Measurements from ENCODE around the gene RBX1.
"Not testable (repeated sequence)": the region's sequence is repeated elsewhere in the genome, so short reads cannot be mapped to it uniquely, and the experiment has no call there.

RBX1 gene

DNA sequence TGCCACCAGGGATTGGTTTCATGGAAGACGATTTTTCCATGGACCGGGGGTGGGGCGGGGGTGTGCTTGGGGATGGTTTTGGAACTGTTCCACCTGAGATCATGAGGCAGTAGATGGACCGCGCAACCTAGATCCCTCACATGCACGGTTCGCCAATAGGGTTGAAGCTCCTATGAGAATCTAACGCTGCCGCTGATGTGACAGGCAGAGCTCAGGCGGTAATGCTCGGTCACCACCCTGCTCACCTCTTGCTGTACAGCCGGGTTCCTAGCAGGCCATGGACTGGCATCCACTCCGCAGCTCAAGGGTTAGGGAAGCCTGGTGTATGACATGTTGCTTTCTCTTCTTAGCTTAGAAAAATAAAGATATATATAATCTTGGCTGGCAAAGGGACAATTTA, 22.0 kb downstream of the RBX1 start:
- no peak for DNase-seq

DNA sequence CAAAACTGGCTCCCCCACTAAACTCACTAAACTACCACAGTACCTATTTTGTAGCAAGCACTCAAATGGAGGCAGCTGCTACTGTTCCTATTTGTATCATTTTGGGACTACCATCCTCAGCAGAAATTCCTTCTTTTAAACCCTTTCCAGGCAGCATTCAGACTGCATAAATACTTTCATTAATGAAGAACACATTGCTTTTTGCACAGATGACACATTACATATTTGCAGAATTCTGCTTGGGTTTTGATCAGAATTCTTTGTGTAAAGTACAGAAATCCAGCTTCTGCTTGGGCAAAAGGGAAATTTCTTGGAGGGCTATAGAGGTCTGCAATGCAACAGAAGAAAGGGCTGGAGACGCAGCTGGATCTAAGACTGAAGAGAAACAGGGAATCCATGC, 24.2 kb downstream of the RBX1 start:
- DNase-seq: no peak

DNA sequence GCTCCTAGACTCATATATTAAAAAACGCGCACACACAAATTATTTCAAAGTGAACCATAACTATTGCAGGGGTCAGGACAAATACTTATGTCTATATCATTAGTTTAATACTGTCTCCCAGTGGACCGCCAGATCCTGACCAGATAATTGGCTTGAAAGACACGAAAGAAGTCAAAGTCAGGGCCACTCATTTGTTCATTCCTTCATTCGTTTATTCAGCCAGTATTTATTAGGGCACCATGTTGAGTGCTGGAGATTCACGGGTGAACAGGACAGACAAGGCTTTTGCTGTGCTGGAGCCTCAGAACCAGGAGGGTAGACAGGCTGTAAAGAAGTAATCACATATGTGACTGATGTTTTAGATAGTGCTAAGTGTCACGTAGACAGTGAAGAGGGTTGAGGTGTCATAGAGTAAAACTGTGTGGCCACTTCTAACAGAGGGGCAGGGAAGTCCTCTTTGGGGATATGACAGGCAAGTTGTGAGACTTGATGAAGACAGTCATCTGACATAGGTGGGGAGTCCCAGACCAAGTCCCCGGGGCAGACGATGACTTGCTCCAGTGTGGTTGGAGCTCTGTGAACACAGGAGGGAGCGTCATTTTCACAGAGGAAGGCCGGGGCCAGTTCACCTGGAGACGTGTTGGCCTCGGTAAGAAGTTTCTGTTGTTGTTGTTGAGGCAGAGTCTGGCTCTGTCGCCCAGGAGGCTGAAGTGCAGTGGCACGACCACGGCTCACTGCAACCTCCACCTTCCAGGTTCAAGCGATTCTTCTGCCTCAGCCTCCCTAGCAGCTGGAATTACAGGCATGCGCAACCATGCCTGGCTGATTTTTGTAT, 25.9 kb downstream of the RBX1 start:
- no peak for DNase-seq

- no peak for DNase-seq
Measured at GRCh38 chr22:40979198-40979597, 28.0 kb downstream of the RBX1 start.

DNA sequence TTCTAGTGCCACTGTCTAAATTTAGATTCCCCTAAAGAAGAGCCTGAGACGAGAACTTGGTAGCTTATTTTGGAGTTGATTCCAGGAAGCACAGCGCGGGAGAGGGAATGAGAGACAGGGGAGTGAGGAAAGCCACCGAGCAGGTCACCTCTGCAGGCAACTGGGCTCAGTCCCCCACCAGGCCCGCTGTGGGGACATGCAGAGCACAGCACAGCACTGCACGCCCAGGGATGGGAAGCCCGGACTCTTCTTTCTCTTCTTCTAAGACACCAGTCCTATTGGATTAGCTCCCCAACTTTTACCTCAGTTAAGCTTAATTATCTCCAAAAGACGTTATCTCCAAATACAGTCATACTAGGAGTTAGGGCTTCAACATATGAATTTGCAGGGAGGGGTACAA, 28.7 kb downstream of the RBX1 start:
- no peak for DNase-seq

DNA sequence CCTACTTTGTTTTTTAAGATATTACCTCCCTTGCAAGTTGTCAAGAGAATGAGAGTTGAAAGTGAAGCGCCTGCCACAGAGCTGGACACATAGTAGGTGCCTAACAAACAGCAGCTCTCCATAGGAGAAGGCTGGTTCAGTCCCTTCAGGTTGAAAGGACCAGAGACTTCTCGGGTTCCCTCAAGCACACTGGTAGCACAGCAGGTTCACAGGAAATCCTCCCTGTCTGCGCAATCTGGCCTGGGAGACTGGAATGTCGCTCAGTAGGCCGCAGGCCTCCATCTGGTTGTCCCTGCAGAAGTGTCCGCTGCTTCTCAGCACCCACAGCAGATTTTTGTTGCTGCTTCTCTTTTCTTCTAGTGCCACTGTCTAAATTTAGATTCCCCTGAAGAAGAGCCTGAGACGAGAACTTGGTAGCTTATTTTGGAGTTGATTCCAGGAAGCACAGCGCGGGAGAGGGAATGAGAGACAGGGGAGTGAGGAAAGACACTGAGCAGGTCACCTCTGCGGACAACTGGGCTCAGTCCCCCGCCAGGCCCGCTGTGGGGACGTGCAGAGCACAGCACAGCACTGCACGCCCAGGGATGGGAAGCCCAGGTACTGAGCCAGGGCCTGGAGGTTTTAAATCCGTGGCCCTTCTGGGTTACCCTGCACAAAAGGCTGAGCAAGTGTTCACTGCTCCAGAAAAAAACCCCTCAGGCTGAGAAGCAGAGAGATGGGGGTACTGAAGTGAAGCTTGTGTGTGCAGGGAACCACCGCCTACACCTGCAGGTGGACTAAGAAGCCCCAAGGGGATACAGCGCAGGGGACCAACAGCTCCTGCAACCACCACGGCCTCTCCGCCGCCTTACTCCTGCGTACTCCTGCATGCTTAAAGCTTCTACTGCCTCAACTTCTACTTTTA, 31.6 kb downstream of the RBX1 start:
- peak in 1 of 2 donors; percentile 18 for DNase-seq

DNA sequence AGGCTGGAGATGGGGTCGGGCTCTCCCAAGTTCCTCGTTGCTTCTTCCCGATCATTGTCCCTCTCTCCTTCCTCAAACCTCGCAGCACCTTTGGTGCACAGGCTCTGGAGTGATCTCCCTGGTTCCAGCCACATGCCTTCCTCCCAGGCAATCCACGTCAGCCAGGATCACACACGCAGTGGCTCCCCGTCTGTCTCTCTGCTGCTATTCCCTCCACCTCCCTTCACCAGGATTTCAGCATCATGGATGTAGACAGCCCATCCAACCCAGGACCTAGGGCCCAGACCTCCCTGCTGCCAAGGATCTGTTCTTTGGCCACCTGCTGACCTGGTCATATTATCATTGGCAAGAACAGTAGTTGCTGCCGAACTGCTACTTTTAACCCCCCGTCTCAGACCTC, 40.1 kb downstream of the RBX1 start:
- no peak for DNase-seq

GRCh38 chr22:40995821-40996220, 44.6 kb downstream of the RBX1 start:
- no peak for DNase-seq

- DNase-seq: no peak
Measured at GRCh38 chr22:40997520-40997919, 46.3 kb downstream of the RBX1 start.

DNA sequence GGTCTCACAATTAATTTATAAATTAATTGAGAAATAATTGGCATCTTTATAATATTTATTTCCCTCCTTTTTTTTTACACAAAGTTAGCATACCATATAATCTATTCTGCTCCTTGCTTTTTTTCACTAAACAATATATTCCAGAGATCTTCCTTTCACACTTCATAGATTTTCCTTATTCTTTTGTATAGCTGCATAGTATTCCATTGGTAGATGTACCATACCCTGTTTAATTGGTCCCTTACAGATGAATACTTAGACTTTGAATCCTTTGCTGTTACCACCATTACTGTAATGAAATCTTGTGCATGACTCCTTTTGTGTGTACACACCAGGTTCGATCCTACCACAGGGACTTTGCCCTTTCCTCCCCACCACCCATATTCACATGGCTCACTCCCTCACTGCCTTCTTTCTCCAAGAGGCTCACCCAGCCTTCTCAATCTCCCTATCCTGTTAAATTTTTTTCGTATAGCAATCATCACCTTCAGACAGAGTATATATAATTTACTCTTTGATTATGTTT, 48.9 kb downstream of the RBX1 start:
- no peak for DNase-seq

GRCh38 chr22:41000941-41001721, 50.0 kb downstream of the RBX1 start:
- no peak for DNase-seq

GRCh38 chr22:41001722-41002122, 50.5 kb downstream of the RBX1 start:
- DNase-seq: no peak

- DNase-seq: not testable (repeated sequence)
Measured at GRCh38 chr22:41002386-41002785, 51.2 kb downstream of the RBX1 start.

DNA sequence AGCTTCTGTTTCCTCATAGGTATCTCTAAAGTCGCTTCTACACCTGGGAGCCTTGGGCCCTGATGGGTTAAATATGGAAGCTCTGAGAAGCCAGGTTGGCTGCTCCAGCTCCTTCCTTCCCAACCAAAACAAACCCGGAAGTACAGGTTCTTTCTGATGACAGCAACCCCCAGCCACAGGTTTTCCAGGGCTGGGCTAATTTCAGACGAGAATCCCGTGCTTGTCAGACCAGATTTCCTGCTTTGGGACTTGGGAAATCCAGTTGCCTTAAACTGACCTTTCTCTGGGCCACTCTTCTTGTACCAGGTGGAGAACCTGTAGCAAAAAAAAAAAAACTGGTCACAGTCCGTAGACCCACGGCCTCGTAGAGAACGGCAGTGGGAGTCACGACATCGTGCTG, 51.9 kb downstream of the RBX1 start:
- no peak for DNase-seq

GRCh38 chr22:41003976-41004375, 52.8 kb downstream of the RBX1 start:
- DNase-seq: no peak

- peak in 1 of 2 donors; percentile 12 for DNase-seq
Measured at GRCh38 chr22:41009222-41009948, 58.2 kb downstream of the RBX1 start.

- DNase-seq: no peak
Measured at GRCh38 chr22:41015003-41015402, 63.8 kb downstream of the RBX1 start.

GRCh38 chr22:41021061-41021612, 70.0 kb downstream of the RBX1 start:
- no peak for DNase-seq

GRCh38 chr22:41021613-41022454, 70.7 kb downstream of the RBX1 start:
- DNase-seq: peak in 1 of 2 donors; percentile 56

GRCh38 chr22:41022470-41023298, 71.5 kb downstream of the RBX1 start:
- DNase-seq: peak; percentile 82

Measured in CD4-positive, alpha-beta T cell treated with Interleukin-4 for 1 hour (primary cell).